ENCODE results near the gene NPC2. TPM values are rescaled to one million over a fixed set of nuclear protein-coding genes. Genes with fewer than 3 reads are reported as not detected.

NPC2 gene
- total RNA-seq, 2 donors from 2014 or later = 12.7 to 24.8 TPM

- ATAC-seq (no peak), DNase-seq (ENCODE audit: low spot score) (no peak)
- no peaks in the 10 kb centered on the region for H3K9me3 Mint-ChIP-seq
- peaks cover 5 to 14% of the 10 kb centered on the region in 2 donors for H3K27me3 Mint-ChIP-seq
- no peaks in the 10 kb centered on the region for H3K36me3 Mint-ChIP-seq
- no peak overlapping the region for H3K4me3 Mint-ChIP-seq
- peaks cover 0 to 6% of the 10 kb centered on the region in 2 donors for H3K4me1 Mint-ChIP-seq (ENCODE audit: low read depth in 2 of 2)
- no peak overlapping the region for H3K27ac Mint-ChIP-seq
Measured at GRCh38 chr14:74511966-74512830, 19.1 kb upstream of the NPC2 start.

- no peaks in the 10 kb centered on the region for H3K36me3 Mint-ChIP-seq
- ATAC-seq = no peak
- peaks cover 3 to 8% of the 10 kb centered on the region in 2 donors for H3K27me3 Mint-ChIP-seq
- H3K27ac Mint-ChIP-seq = no peak overlapping the region
- no peak overlapping the region for H3K4me3 Mint-ChIP-seq
- peaks cover 0 to 6% of the 10 kb centered on the region in 2 donors for H3K4me1 Mint-ChIP-seq (ENCODE audit: low read depth in 2 of 2)
- no peak for DNase-seq (ENCODE audit: low spot score)
- H3K9me3 Mint-ChIP-seq = no peaks in the 10 kb centered on the region
Measured at GRCh38 chr14:74510959-74511409, 17.9 kb upstream of the NPC2 start.

DNA sequence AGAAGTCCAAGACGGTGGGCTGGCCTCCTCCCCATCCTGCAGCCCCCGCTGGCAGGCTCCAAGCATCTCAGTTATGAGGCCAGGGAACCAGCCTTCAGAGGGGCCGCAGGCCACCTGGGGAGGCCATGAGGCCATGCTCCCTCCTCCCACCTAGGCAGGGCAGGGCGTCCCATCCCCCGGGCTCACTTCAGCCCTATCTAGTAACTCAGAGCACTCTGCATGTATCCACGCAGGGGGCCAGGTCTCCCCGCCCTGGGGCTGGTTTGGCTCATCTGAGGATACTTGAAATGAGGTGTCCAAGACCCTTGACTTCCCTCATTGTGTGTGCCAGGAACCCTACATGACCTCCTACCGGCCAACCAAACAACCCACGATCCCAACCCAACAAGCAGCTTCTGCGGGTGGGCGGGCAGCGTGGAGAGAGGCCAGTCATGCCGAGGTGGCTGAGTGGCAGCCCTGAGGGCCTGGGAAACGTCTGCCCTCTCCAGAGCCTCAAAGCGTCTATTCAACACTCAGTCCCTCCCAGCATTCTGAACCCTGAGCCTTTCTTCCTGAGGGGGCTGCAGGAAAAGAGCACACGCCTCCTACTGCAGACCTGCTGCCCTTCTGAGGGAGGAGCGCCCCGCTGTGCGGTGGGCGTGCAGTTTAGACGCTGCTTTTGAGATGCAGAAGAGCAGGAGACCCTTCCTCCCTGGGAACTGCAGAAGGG, 17.3 kb upstream of the NPC2 start:
- Mint-ChIP-seq H3K4me1 (ENCODE audit: low read depth in 2 of 2) (peaks cover 0 to 6% of the 10 kb centered on the region in 2 donors), H3K4me3 (no peak overlapping the region), H3K27me3 (peaks cover 3 to 7% of the 10 kb centered on the region in 2 donors), H3K27ac (no peak overlapping the region), H3K36me3 (no peaks in the 10 kb centered on the region), H3K9me3 (no peaks in the 10 kb centered on the region)
- ATAC-seq (no peak), DNase-seq (ENCODE audit: low spot score) (no peak)

GRCh38 chr14:74509587-74510222, 16.6 kb upstream of the NPC2 start:
- ATAC-seq (no peak), DNase-seq (ENCODE audit: low spot score) (no peak)
- no peak overlapping the region for H3K4me3 Mint-ChIP-seq
- no peaks in the 10 kb centered on the region for H3K9me3 Mint-ChIP-seq
- H3K4me1 Mint-ChIP-seq (ENCODE audit: low read depth in 2 of 2) = peaks cover 0 to 6% of the 10 kb centered on the region in 2 donors
- H3K27me3 Mint-ChIP-seq = peaks cover 3 to 7% of the 10 kb centered on the region in 2 donors
- no peak overlapping the region for H3K27ac Mint-ChIP-seq
- no peaks in the 10 kb centered on the region for H3K36me3 Mint-ChIP-seq

DNA sequence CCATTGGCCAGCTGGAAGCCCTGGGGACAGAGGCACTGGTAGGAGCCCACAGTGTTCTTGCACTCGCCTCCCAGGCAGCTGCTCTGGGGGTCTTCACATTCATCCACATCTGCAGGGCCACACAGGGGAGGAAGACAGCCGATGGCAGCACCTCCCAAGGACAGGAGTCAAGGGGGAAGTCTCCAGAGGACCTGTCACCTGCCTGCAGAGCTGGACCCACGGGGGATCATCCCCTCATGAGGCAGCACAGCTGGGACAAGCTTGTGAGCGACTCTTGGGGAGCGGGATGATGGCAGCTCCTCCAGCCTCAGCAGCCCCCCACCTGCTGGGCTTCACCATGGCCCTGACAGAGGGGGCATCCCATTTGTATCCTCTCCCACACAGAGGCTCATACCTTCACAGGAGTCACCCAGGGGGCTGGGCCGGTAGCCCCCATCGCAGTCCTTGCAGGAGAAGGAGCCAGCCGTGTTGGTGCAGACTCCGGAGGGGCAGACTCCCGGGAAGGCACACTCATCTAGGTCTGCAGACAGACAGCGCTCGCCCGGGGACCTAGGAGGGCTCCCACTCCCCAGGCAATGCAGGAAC, 15.8 kb upstream of the NPC2 start:
- Mint-ChIP-seq H3K27ac (no peak overlapping the region), H3K36me3 (no peaks in the 10 kb centered on the region), H3K9me3 (no peaks in the 10 kb centered on the region), H3K27me3 (peaks cover 0 to 7% of the 10 kb centered on the region in 2 donors), H3K4me1 (ENCODE audit: low read depth in 2 of 2) (peaks cover 0 to 3% of the 10 kb centered on the region in 2 donors), H3K4me3 (no peak overlapping the region)
- ATAC-seq (no peak), DNase-seq (ENCODE audit: low spot score) (no peak)

GRCh38 chr14:74508292-74508731, 15.2 kb upstream of the NPC2 start:
- DNase-seq (ENCODE audit: low spot score) (no peak), ATAC-seq (no peak)
- H3K4me1 Mint-ChIP-seq (ENCODE audit: low read depth in 2 of 2) = no peaks in the 10 kb centered on the region
- H3K27ac Mint-ChIP-seq = no peak overlapping the region
- no peaks in the 10 kb centered on the region for H3K9me3 Mint-ChIP-seq
- no peak overlapping the region for H3K4me3 Mint-ChIP-seq
- no peaks in the 10 kb centered on the region for H3K36me3 Mint-ChIP-seq
- peaks cover 0 to 7% of the 10 kb centered on the region in 2 donors for H3K27me3 Mint-ChIP-seq

DNA sequence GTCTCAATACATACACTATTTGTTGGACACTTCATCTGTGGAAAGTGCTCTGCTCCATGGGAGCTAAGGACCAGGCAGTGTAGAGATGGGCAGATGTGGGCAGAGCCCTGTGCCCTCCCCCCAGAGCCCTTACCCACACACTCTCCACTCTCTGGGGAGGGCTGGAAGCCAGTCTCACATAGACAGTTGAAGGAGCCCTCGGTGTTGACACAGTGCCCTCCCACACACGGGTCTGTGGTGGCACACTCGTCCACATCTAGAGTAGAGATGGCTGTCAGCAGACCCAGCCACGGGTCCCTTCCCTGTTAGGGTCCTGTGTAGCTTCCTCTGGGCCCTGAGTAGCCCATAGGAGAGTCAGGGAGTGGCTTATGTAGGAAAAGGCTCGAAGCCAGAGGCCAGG, 14.7 kb upstream of the NPC2 start:
- ATAC-seq (no peak), DNase-seq (ENCODE audit: low spot score) (no peak)

DNA sequence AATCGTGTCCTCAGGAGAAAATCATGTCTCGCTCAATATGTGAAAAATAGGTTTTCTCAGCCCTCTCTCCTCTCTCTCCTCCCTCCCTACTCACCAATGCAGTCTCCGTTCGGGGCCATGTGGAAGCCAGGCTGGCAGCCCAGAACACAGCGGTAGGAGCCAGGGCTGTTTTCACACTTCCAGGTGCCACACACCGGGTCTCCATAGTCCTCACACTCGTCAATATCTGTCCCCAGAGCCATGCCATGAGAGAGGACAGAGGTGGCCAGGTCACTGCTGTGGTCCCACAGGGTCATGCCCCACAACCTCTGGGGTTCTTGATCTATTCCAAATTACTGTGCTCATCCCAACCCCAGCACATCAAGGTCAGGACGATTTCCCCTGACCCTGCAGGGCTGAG, 14.0 kb upstream of the NPC2 start:
- no peak overlapping the region for H3K4me3 Mint-ChIP-seq
- no peaks in the 10 kb centered on the region for H3K9me3 Mint-ChIP-seq
- DNase-seq (ENCODE audit: low spot score) = no peak
- no peak for ATAC-seq
- H3K4me1 Mint-ChIP-seq (ENCODE audit: low read depth in 2 of 2) = no peaks in the 10 kb centered on the region
- no peaks in the 10 kb centered on the region for H3K36me3 Mint-ChIP-seq
- no peaks in the 10 kb centered on the region for H3K27me3 Mint-ChIP-seq
- H3K27ac Mint-ChIP-seq = no peak overlapping the region

More for the DNA sequence above, 14.7 kb upstream of the NPC2 start:
- no peak overlapping the region for H3K27ac Mint-ChIP-seq
- H3K27me3 Mint-ChIP-seq = peaks cover 0 to 6% of the 10 kb centered on the region in 2 donors
- H3K4me1 Mint-ChIP-seq (ENCODE audit: low read depth in 2 of 2) = no peaks in the 10 kb centered on the region
- H3K4me3 Mint-ChIP-seq = no peak overlapping the region
- no peaks in the 10 kb centered on the region for H3K9me3 Mint-ChIP-seq
- H3K36me3 Mint-ChIP-seq = no peaks in the 10 kb centered on the region

- ATAC-seq (no peak), DNase-seq (ENCODE audit: low spot score) (no peak)
- H3K27me3 Mint-ChIP-seq = no peaks in the 10 kb centered on the region
- no peaks in the 10 kb centered on the region for H3K9me3 Mint-ChIP-seq
- no peak overlapping the region for H3K4me3 Mint-ChIP-seq
- no peaks in the 10 kb centered on the region for H3K36me3 Mint-ChIP-seq
- H3K27ac Mint-ChIP-seq = no peak overlapping the region
- H3K4me1 Mint-ChIP-seq (ENCODE audit: low read depth in 2 of 2) = no peaks in the 10 kb centered on the region
Measured at GRCh38 chr14:74506411-74506851, 13.3 kb upstream of the NPC2 start.

DNA sequence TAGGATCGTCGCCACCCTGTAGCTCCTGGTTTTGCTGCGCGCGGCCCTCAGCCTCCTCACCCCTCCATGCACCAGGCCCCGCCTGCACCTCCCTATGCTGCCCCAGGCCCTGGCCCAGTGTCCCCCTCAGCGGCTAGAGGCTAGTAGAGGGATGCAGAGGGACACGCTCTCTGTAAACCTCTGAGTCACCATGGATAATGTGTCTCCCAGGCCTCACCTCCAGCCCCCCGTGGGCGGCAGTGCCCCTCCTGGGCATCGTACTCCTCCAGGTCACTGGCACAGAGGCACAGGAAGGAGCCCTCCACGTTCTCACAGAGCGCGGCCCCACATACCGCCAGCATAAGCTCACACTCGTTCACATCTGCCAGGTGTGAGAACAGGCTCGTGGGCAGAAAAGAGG, 12.7 kb upstream of the NPC2 start:
- H3K27ac Mint-ChIP-seq = no peak overlapping the region
- DNase-seq (ENCODE audit: low spot score) (no peak), ATAC-seq (no peak)
- H3K9me3 Mint-ChIP-seq = no peaks in the 10 kb centered on the region
- no peak overlapping the region for H3K4me3 Mint-ChIP-seq
- H3K36me3 Mint-ChIP-seq = no peaks in the 10 kb centered on the region
- H3K27me3 Mint-ChIP-seq = no peaks in the 10 kb centered on the region
- no peaks in the 10 kb centered on the region for H3K4me1 Mint-ChIP-seq (ENCODE audit: low read depth in 2 of 2)

- no peaks in the 10 kb centered on the region for H3K27me3 Mint-ChIP-seq
- no peak overlapping the region for H3K27ac Mint-ChIP-seq
- DNase-seq (ENCODE audit: low spot score) (no peak), ATAC-seq (no peak)
- no peaks in the 10 kb centered on the region for H3K36me3 Mint-ChIP-seq
- H3K4me1 Mint-ChIP-seq (ENCODE audit: low read depth in 2 of 2) = no peaks in the 10 kb centered on the region
- H3K9me3 Mint-ChIP-seq = no peaks in the 10 kb centered on the region
- H3K4me3 Mint-ChIP-seq = no peak overlapping the region
Measured at GRCh38 chr14:74504874-74505720, 12.0 kb upstream of the NPC2 start.

- no peaks in the 10 kb centered on the region for H3K9me3 Mint-ChIP-seq
- DNase-seq (ENCODE audit: low spot score) (no peak), ATAC-seq (no peak)
- H3K36me3 Mint-ChIP-seq = no peaks in the 10 kb centered on the region
- H3K27ac Mint-ChIP-seq = no peak overlapping the region
- H3K4me1 Mint-ChIP-seq (ENCODE audit: low read depth in 2 of 2) = no peaks in the 10 kb centered on the region
- H3K4me3 Mint-ChIP-seq = no peak overlapping the region
- no peaks in the 10 kb centered on the region for H3K27me3 Mint-ChIP-seq
Measured at GRCh38 chr14:74504412-74504811, 11.3 kb upstream of the NPC2 start.

DNA sequence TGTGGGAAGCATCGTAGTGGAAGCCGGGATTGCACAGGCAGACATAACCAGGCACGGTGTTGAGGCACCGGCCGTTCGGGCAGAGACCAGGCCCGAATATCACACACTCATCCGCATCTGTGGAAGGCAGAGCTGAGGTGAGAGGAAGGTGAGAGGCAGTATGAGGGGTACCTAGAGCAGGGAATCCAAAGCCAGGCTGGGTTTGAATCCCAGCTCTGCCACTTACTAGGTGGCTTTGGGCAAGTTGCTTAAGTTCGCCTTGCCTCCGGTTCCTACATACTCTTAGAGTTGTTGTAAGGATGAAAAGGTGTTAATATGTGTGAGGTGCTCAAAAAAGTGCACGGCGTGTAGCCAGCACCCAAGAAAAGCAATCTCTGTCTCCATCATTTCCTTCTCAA, 10.8 kb upstream of the NPC2 start:
- Mint-ChIP-seq H3K4me1 (ENCODE audit: low read depth in 2 of 2) (no peaks in the 10 kb centered on the region), H3K4me3 (no peak overlapping the region), H3K9me3 (no peaks in the 10 kb centered on the region), H3K27ac (no peak overlapping the region), H3K36me3 (no peaks in the 10 kb centered on the region), H3K27me3 (no peaks in the 10 kb centered on the region)
- ATAC-seq (no peak), DNase-seq (ENCODE audit: low spot score) (no peak)

All from natural killer cell treated with Interleukin-12 subunit alpha and Interleukin-12 subunit beta and Interleukin-15 and Interleukin-18, amount 100 ng/mL, for 72 hours (primary cell).